CD14-positive monocyte (primary cell): Measurements from ENCODE around the gene CAMK1G. TPM values are rescaled to one million over a fixed set of nuclear protein-coding genes. Genes with fewer than 3 reads are reported as not detected.

Source experiments
- DNase-seq, 3 donors: peaks; one replicate each; pipeline ENCODE4 v3.0.0-alpha.2; 2011 to 2022
- H2AFZ ChIP-seq: 2 replicates; pipeline ENCODE4 v1.6.0; 2012; ENCODE audit warnings: mild to moderate bottlenecking, low read depth, low read length, inconsistent platforms; ENCODE audit not compliant: insufficient read depth, poor library complexity, severe bottlenecking
- H3K27ac ChIP-seq, 2 donors: 1 replicate in 1 of 2; 2 replicates in 1 of 2; pipeline ENCODE4 v1.5.1; 2012 to 2013; ENCODE audit warnings: low read length in 2 of 2, control low read depth in 1 of 2, inconsistent platforms in 1 of 2, low read depth in 1 of 2, mild to moderate bottlenecking in 1 of 2
- H3K27me3 ChIP-seq, 2 donors: one replicate each; pipeline versions ENCODE4 v1.6.0 to v1.6.1; 2011 to 2013; ENCODE audit warnings: low read length in 2 of 2; ENCODE audit not compliant: control insufficient read depth in 2 of 2, insufficient read depth in 2 of 2
- H3K36me3 ChIP-seq, 2 donors: replicated peaks in 1 of 2; 1 replicate in 1 of 2; 2 replicates in 1 of 2; pipeline versions ENCODE4 v1.5.1 to v1.6.1; 2012 to 2013; ENCODE audit warnings: low read length in 2 of 2, control low read depth in 1 of 2, inconsistent platforms in 1 of 2, mild to moderate bottlenecking in 1 of 2; ENCODE audit not compliant: insufficient read depth in 2 of 2, control insufficient read depth in 1 of 2
- H3K4me1 ChIP-seq, 2 donors: 1 replicate in 1 of 2; 2 replicates in 1 of 2; pipeline versions ENCODE4 v1.5.1 to v1.6.1; 2012 to 2013; ENCODE audit warnings: low read length in 2 of 2, control low read depth in 1 of 2, inconsistent platforms in 1 of 2, mild to moderate bottlenecking in 1 of 2, moderate library complexity in 1 of 2; ENCODE audit not compliant: insufficient read depth in 2 of 2, control insufficient read depth in 1 of 2
- H3K4me2 ChIP-seq: replicated peaks from 2 replicates; pipeline ENCODE3; 2012; ENCODE audit warnings: low read length, moderate library complexity, mild to moderate bottlenecking; ENCODE audit not compliant: poor library complexity, severe bottlenecking; ENCODE audit errors: extremely low read depth
- H3K4me3 ChIP-seq, 3 experiments: fragments of 200-600 bp in 1 of 3; sonication (generic) in 1 of 3; replicated peaks in 1 of 3; 1 replicate in 2 of 3; 2 replicates in 1 of 3; pipeline ENCODE4 v1.5.1; 2011 to 2013; ENCODE audit warnings: low read length in 3 of 3, mild to moderate bottlenecking in 3 of 3, control low read depth in 2 of 3, low read depth in 2 of 3, inconsistent platforms in 1 of 3, moderate library complexity in 1 of 3
- H3K79me2 ChIP-seq: 2 replicates; pipeline ENCODE4 v1.6.0; 2012; ENCODE audit warnings: mild to moderate bottlenecking, control low read depth, inconsistent platforms, low read length, moderate library complexity; ENCODE audit not compliant: insufficient read depth
- H3K9ac ChIP-seq: 2 replicates; pipeline ENCODE4 v1.6.0; 2017; ENCODE audit warnings: low read length, mild to moderate bottlenecking; ENCODE audit not compliant: insufficient read depth, poor library complexity, severe bottlenecking
- H3K9me3 ChIP-seq, 2 donors: replicated peaks in 1 of 2; 1 replicate in 1 of 2; 2 replicates in 1 of 2; pipeline versions ENCODE4 v1.5.1 to v1.6.1; 2012 to 2013; ENCODE audit warnings: low read length in 2 of 2, control low read depth in 1 of 2; ENCODE audit not compliant: control insufficient read depth in 1 of 2, insufficient read depth in 1 of 2
- H4K20me1 ChIP-seq: 2 replicates; pipeline ENCODE4 v1.6.0; 2012; ENCODE audit warnings: mild to moderate bottlenecking, low read length, control low read depth, moderate library complexity; ENCODE audit not compliant: insufficient read depth
- H3K27ac Mint-ChIP-seq, 7 donors: one replicate each; pipeline ENCODE4 v1.8.0; 2020; ENCODE audit warnings: mild to moderate bottlenecking in 7 of 7, mixed read lengths in 7 of 7, moderate library complexity in 6 of 7, inconsistent platforms in 2 of 7
- H3K27me3 Mint-ChIP-seq, 3 donors: one replicate each; pipeline ENCODE4 v1.8.0; 2021 to 2022; ENCODE audit warnings: low read depth in 3 of 3, mild to moderate bottlenecking in 3 of 3, mixed read lengths in 3 of 3, moderate library complexity in 3 of 3, inconsistent platforms in 1 of 3
- H3K36me3 Mint-ChIP-seq, 2 donors: one replicate each; pipeline ENCODE4 v1.8.0; 2020; ENCODE audit warnings: mixed read lengths in 2 of 2, inconsistent platforms in 1 of 2, mild to moderate bottlenecking in 1 of 2
- H3K4me1 Mint-ChIP-seq: one replicate; pipeline ENCODE4 v1.8.0; 2020; ENCODE audit warnings: mild to moderate bottlenecking, mixed read lengths
- H3K4me3 Mint-ChIP-seq, 2 donors: one replicate each; pipeline ENCODE4 v1.8.0; 2020; ENCODE audit warnings: mild to moderate bottlenecking in 2 of 2, mixed read lengths in 2 of 2, moderate library complexity in 1 of 2
- H3K9me3 Mint-ChIP-seq, 7 donors: one replicate each; pipeline ENCODE4 v1.8.0; 2020 to 2022; ENCODE audit warnings: mixed read lengths in 7 of 7, mild to moderate bottlenecking in 6 of 7, moderate library complexity in 6 of 7, inconsistent platforms in 2 of 7
- CTCF ChIP-seq: fragments of 200-600 bp; IDR thresholded peaks from one replicate; pipeline ENCODE4 v1.8.0; 2022; ENCODE audit warnings: antibody characterized with exemption, mild to moderate bottlenecking
- WGBS: methylation state at CpG from one replicate; pipeline ENCODE4 v1.1.5; 2013; ENCODE audit warnings: missing lambda C conversion rate; ENCODE audit not compliant: insufficient coverage; 5-methylcytosine and 5-hydroxymethylcytosine counted together
- intact Hi-C, 2 donors: fragments of 100-400 bp; cut with micrococcal nuclease; formaldehyde crosslinking; loops; one replicate each; pipeline versions ENCODE4 v1.15.0 to v1.15.1; 2023
- polyA plus RNA-seq, 3 donors: library from polyadenylated mRNA; depleted of rRNA in 1 of 3; unstranded in 2 of 3; stranded (reverse) in 1 of 3; fragments of 300-500 nt in 2 of 3; fragments of >200 nt in 1 of 3; fragmentation: Illumina TruSeq in 2 of 3; gene quantifications; 1 replicate in 2 of 3; 2 replicates in 1 of 3; pipeline ENCODE4 v1.2.3, GENCODE V29; 2012 to 2021

CAMK1G gene
- polyA plus RNA-seq, 3 donors = not detected

DNA sequence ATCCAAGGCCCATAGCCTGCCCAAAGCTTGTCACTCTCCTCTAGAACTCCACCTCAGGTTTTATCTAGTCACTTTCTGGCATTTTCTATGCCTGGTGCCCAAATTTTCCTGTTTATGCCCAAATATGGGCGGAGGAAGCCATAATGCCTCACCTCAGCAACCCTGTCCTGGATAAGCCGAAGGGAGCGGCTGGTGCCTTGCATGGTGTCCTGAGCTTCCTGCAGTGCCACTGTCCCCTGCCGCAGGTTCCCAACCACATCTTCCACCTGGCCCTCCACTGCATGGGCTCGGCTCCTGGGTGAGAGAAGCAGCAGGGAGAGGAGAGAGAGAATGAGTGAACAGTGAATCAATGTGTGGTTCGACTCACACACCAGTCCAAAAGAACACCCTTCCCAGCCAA is 34.2 kb downstream of the CAMK1G start:
- Mint-ChIP-seq H3K27me3 (peaks cover 13 to 21% (median 16%) of the 10 kb centered on the region in 3 donors), H3K9me3 (peaks cover 0 to 3% (median 0%) of the 10 kb centered on the region in 7 donors), H3K4me3 (no peak overlapping the region), H3K4me1 (peaks cover 8% of the 10 kb centered on the region), H3K27ac (no peak overlapping the region), H3K36me3 (no peaks in the 10 kb centered on the region)
- Histone ChIP-seq H3K27me3 (no peaks in the 10 kb centered on the region), H2AFZ (no peak overlapping the region), H4K20me1 (no peaks in the 10 kb centered on the region), H3K9ac (no peak overlapping the region), H3K4me3 (no peak overlapping the region), H3K79me2 (no peaks in the 10 kb centered on the region), H3K36me3 (no peaks in the 10 kb centered on the region), H3K4me1 (no peaks in the 10 kb centered on the region), H3K27ac (no peak overlapping the region), H3K9me3 (no peaks in the 10 kb centered on the region), H3K4me2 (no peak overlapping the region)
- 100% methylated on average over 1 of the region's 6 CpGs for WGBS
- no peak for TF ChIP-seq CTCF
- intact Hi-C loops = no loop called here
- DNase-seq = no peak

DNA sequence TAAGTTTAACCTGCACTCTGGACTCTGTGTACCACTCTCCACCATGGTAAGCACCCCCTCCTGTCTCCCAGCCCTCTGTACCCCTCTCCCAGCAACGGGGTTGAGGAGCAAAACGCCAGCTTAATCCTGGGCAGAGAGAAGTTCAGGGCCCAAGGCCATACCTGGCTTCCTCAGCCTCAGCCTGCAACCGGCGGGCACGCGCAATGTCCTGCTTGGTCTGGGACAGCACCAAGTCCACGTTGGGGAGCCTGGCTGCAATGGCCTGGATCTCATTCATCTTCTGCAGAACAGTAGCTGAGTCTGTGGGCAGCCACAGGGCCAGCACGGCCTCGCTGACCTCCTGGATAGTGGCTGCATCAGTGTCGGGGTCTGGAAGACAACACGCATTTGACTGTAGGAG is 34.8 kb downstream of the CAMK1G start:
- H3K4me2 ChIP-seq = no peak overlapping the region
- no peak overlapping the region for H3K9ac ChIP-seq
- no peaks in the 10 kb centered on the region for H3K4me1 ChIP-seq
- H3K4me3 ChIP-seq = no peak overlapping the region
- intact Hi-C loops = no loop called here
- H3K27me3 ChIP-seq = no peaks in the 10 kb centered on the region
- H3K36me3 Mint-ChIP-seq = no peaks in the 10 kb centered on the region
- no peak overlapping the region for H3K27ac Mint-ChIP-seq
- H3K9me3 Mint-ChIP-seq = peaks cover 0 to 3% (median 0%) of the 10 kb centered on the region in 7 donors
- H3K4me3 Mint-ChIP-seq = no peak overlapping the region
- no peak for DNase-seq
- H3K4me1 Mint-ChIP-seq = peaks cover 8% of the 10 kb centered on the region
- H3K27ac ChIP-seq = no peak overlapping the region
- no peaks in the 10 kb centered on the region for H4K20me1 ChIP-seq
- H3K27me3 Mint-ChIP-seq = peaks cover 12 to 22% (median 19%) of the 10 kb centered on the region in 3 donors
- no peaks in the 10 kb centered on the region for H3K9me3 ChIP-seq
- no peak for TF ChIP-seq CTCF
- no peaks in the 10 kb centered on the region for H3K79me2 ChIP-seq
- 84% methylated on average over 11 of the region's 11 CpGs for WGBS
- no peaks in the 10 kb centered on the region for H3K36me3 ChIP-seq
- H2AFZ ChIP-seq = no peak overlapping the region
